HG03097 (cell line): ENCODE measurements around the gene SLC12A4.
A peak's percentile ranks its signal among the peaks of the same experiment; 100 is the strongest.
"Not testable (repeated sequence)": the region's sequence is repeated elsewhere in the genome, so short reads cannot be mapped to it uniquely, and the experiment has no call there.

Experiments
- ATAC-seq: cut with Tn5 transposase; IDR thresholded peaks from one replicate; pipeline ENCODE4 v1.9.1; 2021; ENCODE audit not compliant: unreplicated experiment, low FRiP score

Gene SLC12A4

DNA sequence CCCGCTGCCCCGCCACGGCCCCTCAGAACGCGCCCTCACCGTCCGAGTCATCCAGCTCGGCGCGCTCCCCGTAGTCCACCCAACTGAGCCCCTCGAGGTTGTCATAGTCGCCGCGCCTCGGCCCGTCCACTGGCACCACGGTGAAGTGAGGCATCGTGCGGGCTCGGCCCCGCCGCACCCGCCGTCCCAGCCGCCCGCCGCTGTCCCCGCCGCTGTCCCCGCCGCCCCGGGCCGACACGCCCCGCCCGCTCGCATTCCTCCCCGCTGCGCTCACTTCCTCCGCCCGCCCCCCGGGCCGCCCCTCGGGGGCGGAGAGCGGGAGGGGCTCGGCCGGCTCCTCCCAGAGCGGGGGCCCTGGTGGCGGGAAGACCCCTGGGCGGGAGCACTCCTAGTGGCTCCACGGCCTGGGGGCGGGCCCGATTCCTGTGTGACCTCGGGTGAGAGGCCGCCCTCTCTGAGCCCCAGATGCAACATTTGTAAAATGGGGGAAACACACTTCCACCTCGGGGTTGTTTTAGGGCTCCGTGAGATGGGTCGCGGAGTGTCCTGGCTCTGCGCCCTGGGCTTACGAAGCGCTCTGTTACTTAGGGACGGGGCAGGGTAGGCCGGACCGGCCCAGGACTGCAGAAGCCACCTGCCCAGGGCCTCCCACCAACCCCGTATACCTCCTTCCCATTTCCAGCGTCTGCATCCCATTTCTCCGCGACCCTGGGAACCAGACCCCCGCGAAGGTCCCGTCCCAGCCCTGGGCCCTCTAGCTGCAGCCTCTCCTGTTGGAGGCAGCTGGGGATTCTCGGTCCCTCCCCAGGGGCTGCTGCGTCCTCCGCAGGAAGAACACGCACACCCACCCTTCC, at the start of gene SLC12A4:
Gene SLC12A4 (minus strand): TSS at position 238 of the 854 bp plus-strand sequence. CDS start 84 bp downstream, at position 154.
- peak; percentile 69 for ATAC-seq

DNA sequence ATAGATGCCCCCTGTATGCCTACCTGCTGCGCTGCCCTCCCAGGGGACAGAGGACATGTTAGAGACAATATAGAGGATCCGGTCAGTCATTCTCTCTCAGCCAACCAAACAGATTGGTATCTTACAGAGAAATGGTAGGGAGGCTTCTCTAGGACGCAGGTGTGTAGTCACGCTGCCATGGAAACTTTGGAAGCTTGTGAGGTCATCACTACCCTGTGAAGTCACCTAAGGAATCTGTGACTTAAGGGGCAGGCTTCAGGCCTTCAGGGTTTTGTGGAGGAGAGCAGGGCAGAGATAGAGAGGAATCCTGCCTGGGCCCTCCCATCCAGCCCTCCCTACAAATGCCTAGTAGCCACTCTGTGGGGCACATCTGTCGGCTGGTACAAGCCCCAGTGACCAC, 47.2 kb upstream of the SLC12A4 start, which contains the start of gene DPEP2NB:
Gene DPEP2NB (minus strand): TSS at position 231 of the 400 bp plus-strand sequence. CDS start 141 bp downstream, at position 90.
- ATAC-seq, result no peak

DNA sequence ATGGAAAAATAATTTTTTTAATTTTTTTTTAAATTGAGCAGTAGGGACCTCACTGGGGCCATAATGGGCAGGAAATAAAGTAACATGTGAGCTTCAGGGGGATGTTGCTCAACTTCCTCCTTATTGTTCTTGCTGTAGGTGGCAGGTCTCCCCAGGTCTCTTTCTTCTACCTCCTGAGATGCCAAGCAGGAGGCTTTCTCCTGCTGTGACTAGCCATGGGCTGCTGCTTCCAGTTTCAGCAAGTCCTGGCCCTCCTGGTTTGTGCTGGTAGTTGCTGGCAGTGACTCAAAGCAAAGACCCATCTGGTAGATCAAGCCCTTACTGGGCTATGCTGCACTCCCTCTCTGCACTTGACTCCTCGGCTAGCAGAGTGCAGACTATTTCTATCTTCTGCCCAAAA, 45.0 kb upstream of the SLC12A4 start:
- ATAC-seq, result no peak

DNA sequence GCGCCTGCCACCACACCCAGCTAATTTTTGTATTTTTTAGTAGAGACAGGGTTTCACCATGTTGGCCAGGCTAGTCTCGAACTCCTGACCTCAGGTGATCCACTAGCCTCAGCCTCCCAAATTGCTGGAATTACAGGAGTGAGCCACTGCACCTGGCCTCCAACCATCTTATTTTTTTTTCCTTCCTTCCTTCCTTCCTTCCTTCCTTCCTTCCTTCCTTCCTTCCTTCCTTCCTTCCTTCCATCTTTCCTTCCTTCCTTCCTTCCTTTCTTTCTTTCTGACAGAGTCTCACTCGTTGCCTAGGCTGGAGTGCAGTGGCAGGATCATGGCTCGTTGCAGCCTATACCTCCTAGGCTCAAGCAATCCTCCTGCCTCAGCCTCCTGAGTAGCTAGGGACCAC, 41.4 kb upstream of the SLC12A4 start:
- ATAC-seq, result not testable (repeated sequence)

DNA sequence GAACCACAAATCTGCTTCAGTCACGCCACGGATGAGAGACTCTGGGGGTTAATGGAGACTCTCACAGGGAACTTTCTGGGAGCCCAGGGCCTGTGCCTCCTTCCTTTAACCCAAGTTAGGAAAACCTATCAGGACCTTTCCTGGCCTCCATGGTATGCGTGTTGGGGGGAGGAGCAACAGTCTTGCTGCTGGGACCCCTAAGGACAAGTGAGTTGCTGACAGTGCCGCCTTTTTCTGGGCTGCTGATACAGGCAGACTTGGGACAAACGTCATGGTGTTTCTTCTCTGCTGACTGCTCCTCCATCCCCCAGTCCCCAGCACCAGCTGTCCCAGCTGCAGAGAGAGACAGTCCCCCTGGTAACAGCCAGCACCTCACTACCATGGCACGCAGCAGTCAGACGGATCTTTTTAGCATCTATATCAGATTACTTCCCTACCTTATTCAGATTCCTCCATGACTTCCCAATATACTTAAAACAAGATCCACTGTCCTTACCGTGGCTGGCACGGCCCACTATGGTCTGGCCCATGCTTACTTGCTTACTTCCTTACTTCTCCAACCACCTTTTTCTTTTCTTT, 40.8 kb upstream of the SLC12A4 start:
- ATAC-seq, result no peak

DNA sequence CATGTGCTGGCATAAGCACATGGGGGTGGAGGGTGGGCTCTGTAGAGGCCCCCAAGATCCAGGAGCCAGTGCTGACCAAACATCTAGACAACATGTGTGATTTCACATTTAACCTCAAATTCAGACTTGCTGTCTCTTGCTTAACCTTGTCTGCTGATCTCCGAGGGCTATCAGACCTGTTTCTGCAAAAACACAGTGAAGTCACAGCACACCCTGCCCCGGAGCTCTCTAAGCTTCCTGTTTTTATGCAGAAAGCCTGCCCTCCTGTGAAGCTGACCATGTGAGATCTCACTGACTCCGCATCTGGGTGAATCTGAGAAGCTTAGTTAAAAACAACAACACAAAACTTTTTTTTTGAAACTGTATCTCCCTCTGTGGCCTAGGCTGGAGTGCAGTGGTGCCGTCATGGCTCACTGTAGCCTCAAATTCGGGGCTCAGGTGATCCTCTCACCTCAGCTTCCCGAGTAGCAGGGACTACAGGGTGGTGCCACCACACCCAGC, 37.4 kb upstream of the SLC12A4 start:
- ATAC-seq, result no peak

DNA sequence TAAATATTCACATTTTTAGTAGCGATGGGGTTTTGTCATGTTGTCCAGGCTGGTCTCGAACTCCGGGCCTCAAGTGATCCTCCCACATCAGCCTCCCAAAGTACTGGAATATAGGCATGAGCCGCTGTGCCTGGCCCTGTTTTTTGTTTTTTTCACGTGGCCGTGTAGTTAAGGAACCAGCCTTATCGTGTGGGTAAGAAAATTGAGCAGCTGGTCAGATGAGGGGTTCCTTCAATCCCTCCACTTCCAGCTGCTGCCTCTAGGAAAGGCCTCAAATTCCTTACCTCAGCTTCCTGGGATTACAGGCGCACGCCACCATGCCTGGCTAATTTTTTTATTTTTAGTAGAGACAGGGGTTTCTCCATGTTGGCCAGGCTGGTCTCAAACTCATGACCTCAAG, 36.8 kb upstream of the SLC12A4 start:
- no peak for ATAC-seq

DNA sequence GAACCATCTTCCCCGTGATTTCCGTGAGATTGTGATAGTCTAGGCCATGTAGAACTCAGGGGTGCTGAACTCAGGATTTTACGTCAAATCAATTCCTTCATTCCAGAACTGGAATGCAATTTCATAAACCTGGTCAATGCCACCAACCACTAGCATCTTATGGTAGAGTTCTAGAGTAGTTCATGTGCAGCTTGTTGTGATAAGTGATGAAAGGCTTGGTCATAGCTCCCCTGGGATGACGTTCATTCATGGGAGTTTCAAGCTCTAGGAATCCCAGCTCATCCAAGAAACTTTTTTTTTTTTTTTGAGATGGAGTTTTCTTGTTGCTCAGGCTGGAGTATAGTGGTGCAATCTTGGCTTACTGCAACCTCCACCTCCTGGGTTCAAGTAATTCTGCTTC, 34.6 kb upstream of the SLC12A4 start:
- no peak for ATAC-seq

DNA sequence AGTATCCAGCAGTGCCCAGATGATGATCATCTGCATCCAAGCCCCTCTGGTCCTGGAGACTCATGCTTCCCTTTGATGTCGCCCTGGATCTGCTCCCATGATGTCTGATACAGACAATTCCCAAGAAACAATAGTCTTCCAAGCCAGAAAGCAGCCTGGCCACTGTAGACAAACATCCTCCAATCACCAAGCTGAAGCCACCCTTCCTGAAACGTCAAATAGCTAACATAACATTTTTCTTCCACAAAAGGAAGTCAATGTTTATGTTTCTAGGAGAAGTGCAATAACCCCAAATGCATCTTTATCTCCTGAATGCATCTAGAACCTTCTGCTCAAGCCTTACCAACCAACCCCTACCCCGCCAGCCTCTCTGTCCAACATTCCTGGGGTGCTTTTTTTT, 32.0 kb upstream of the SLC12A4 start:
- ATAC-seq, result no peak

DNA sequence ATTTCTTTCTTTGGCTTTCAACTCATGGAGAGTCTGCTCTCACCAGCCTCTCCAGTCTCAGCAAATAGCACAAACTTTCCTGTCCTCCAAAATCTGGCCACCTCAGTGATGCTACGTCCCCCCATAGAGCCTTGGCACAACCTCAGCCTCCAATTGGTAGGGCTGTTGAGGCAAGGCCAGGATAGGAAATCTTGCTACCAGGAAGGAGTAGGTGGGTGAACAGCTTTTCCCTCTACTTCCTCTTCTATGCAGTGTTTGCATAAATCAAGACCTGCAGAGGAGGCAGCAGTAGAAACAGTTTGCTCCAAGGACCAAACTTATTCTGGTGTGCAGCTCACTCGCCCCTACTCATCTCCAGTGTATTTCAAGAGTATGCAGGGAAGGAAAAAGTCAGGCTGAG, 31.5 kb upstream of the SLC12A4 start:
- no peak for ATAC-seq

DNA sequence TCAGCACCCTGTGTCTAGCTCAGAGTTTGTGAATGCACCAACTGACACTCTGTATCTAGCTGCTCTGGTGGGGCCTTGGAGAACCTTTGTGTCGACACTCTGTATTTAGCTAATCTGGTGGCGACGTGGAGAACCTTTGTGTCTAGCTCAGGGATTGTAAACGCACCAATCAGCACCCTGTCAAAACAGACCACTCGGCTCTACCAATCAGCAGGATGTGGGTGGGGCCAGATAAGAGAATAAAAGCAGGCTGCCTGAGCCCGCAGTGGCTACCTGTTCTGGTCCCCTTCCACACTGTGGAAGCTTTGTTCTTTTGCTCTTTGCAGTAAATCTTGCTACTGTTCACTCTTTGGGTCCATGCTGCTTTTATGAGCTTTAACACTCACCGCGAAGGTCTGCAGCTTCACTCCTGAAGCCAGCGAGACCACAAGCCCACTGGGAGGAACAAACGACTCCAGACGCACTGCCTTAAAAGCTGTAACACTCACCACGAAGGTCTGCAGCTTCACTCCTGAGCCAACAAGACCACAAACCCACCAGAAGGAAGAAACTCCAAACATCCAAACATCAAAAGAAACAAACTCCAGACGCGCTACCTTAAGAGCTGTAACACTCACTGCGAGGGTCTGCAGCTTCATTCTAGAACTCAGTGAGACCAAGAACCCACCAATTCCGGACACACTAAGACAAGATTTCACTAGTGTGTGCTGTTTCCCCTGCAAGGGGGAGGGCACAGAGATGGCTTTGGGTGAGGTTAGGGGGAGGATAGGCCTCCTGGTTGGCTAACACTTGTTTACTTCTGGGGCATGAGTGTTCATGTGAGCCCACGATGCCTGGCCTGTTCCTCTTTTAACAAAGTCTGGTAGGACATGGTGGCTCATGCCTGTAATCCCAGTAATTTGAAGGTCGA, 30.6 kb upstream of the SLC12A4 start, which contains the start of gene DPEP2:
Gene DPEP2 (minus strand): TSS at position 706 of the 910 bp plus-strand sequence. CDS start 6,272 bp downstream, outside the sequence.
- ATAC-seq, result not testable (repeated sequence)

DNA sequence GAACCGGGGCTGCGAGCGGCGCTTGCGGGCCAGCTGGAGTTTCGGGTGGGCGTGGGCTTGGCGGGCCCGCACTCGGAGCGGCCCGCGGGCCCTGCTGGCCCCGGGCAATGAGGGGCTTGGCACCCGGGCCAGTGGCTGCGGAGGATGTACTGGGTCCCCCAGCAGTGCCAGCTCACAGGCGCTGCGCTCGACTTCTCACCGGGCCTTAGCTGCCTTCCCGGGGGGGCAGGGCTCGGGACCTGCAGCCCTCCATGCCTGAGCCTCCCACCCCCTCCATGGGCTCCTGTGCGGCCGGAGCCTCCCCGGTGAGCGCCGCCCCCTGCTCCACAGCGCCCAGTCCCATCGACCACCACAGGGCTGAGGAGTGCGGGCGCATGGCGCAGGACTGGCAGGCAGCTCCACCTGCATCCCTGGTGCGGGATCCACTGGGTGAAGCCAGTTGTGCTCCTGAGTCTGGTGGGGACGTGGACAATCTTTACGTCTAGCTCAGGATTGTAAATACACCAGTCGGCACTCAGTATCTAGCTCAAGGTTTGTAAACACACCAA, 29.9 kb upstream of the SLC12A4 start:
- not testable (repeated sequence) for ATAC-seq

DNA sequence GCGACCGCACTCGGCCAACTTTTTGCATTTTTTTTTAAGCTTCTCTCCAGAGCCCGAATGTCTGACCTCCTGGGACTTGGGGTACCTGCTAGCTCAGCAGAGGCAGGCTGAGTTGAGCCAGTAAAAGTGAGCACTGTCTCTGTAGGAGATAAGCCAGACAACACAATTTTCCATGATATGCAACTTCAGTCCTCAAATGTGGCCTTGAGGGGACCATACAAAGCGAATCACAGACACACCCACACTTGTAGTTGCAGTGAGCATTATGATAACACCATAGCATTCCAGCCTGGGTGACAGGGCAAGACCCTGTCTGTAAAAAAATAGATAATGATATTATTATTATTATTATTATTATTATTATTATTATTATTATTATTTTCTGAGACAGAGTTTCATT, 28.2 kb upstream of the SLC12A4 start:
- no peak for ATAC-seq

DNA sequence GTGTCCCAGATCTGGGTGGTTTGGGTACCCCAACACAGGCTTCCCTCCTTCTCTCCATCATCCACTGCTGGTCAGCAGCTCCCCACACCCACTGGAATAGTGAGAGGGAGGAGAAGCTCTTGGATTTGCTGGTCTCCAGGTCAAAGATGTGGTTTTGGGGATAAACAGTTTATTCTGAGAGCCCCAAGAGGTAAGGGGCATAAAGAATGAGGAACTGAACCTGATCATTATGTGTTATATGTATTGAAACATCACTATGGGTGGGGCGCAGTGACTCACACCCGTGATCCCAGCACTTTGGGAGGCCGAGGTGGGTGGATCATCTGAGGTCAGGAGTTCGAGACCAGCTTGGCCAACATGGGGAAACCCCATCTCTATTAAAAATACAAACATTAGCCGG, 27.0 kb upstream of the SLC12A4 start:
- no peak for ATAC-seq

DNA sequence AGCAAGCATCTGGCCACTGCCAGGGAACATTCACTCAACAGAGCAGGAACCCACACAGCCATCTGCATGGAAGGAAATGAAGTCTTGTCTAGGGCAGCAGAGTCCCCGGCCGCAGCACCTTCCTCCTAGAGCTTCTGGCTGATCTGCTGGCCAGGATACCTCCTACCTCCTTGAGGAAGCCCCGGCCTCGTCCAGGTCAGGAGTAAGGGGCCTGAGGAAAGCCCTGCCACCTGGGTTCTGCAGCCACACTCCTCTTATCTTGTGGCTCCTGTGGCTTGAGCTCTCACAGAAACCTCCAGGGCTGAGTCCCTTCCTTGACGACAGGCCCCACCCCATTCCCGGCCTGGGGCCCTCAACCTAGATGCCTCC, 25.6 kb upstream of the SLC12A4 start:
- ATAC-seq, result not testable (repeated sequence)

DNA sequence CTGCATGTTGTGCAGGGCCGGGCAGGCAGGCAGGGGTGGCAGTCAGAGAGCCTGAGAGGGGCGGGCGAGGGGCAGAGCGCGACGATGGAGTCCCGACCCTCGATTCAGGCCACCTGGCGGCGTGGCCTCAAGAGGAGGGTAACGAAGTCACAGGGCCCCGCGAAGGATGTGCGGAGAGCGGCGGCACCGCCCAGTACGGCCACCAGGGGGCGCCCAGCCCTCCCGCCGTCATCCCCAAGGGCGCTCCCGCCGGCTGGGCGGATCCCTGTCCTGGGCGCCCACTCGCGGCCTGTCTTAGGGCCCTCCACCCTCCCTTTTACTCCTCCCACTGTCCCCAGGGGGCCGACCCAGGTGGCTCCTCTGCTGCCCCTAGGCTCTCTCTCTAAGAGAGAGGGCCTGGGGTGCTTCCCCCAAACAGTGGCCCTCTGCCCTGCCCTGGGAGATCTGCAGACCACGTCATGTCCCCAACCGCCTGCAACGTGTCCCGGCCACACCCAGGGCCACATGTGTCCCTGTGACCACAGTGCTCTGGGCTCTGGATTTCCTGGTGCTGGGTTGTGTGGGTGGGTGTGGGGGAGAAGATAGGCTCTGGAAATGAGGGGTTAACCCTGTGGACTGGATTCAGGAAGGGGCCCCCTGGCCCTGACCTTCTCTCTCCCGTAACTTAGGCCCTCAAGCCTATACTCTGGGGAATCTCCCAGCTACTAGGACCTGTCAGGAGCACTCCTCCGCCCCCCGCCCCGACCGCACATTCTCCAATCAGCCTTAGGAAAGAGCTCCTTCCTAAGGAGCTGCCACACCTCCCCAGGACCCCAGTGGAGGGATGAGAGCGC, 25.0 kb upstream of the SLC12A4 start:
- peak; percentile 58 for ATAC-seq

DNA sequence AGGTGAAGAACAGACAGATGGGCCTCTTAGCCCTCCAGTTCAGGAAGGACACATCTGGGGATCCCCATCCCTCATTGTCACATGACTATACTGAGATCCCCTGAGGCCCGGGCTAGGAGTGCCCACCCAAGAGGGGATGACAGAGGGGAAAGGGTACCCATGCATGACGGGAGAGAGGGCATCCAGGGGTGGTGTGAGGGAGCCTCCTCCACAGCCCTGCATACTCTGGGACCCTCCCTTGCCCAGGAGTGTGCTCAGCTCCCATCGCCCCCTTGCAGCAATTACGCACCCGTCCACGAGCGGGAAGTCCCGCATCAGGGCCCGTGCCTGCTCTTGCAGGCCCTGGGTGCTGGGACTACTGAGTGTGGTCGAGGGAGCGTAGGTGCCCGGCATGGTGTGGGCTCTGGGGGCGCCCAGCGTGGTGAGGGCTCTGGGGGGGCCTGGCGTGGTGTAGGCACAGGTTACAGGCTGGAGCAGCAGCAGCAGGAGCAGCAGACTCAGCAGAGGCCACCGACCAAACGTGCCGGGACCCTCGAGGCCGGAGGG, 24.3 kb upstream of the SLC12A4 start:
- no peak for ATAC-seq

DNA sequence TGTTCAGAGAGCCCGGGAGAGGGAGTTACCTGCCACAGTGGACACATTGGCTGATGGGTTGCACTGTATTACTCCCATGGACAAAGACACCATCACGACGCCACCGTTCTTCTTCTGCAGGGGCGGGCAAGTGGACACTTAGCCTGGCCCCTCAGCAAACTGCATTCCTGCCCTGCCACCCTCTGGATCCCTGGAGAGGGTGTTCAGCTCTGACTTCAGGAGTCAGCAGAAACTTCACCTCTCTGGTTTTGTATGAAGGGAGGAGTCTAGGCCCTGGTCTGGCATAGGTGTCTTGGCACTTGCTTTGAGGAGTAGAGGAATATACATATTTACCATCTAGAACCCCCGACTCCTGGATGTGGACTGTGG, 21.6 kb upstream of the SLC12A4 start:
- ATAC-seq, result no peak

DNA sequence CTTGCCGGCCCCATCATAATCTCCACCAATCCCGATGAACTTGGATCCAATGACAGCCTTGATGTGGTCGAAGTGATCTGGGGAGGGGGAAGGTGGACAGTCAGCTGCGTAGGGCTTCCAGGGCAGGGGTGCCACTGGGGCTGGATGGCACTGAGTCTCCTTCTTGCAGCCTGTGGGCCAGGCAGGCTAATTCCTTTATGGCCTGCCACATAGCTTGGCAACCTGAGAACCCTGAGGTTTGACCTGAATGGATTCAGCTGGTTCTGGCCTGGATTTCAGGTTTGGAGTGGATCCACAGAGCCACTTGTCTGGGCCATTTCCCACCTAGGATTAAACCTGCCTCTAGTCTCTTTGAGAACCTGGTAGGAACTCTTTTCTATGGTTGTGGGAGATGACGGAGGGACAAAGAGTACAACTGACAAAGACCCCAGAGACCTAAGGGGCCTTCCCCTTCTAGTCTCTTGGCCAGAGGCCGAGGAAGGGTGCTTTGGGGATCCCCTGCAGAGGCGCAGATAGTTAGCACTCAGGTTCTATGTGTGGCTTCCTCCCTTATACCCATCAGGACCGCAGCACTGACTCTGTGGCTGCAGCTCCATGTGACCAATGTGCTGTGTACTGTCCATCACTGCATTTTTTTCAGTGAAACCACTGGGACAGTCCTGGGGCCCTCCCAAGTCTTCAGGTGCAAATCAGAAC, 21.0 kb upstream of the SLC12A4 start:
- ATAC-seq, result no peak
